Activated T-helper 1 cell treated with anti-CD3 and anti-CD28 coated beads, Interleukin-2, amount 50 U/mL, for 16 hours (primary cell): ENCODE measurements around the gene CIC.
"Not testable (repeated sequence)": the region's sequence is repeated elsewhere in the genome, so short reads cannot be mapped to it uniquely, and the experiment has no call there.

Experiments used
- DNase-seq, 2 donors: peaks; one replicate each; pipeline ENCODE4 v3.0.0-alpha.2; 2020; ENCODE audit warnings: low read depth in 1 of 2, low spot score in 1 of 2

The CIC gene

DNA sequence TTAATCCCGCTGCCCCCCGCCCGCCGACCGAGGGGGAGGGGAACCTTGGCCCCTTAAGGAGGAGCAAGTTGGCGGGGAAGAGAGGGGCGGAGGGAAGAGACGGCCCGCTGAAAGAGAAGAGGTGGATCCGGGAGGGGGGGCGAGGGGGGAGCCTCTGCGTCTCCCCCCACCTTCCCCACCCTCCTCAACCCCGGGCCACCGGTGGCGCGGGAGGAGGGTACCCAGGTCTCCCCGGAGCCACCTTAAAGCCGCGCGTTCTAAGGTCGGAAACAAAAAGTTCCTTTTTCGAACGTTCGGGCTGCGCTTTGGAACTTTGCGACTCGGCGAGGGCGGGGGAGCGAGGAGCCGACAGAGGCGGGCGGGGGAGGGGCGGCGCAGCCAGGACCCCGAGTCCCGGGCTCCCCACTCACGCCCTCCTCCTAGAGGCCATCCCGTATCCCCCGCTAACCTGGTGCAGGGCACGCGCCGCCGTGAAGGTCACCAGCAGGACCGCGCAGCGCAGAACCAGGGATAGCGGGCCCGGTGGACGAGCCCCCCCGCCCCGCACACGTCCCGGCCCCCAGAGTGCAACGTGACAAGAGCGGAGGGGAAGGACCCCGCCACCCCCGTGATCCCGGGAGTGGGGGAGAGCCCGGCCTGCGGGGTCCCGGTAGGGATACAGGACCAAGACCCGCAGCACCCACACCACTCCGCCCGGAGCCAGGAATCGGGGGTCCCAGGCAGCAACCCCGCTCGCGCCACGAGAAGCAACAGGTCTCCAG, 14.8 kb upstream of the CIC start:
- DNase-seq = peak; percentile 58 to 67

DNA sequence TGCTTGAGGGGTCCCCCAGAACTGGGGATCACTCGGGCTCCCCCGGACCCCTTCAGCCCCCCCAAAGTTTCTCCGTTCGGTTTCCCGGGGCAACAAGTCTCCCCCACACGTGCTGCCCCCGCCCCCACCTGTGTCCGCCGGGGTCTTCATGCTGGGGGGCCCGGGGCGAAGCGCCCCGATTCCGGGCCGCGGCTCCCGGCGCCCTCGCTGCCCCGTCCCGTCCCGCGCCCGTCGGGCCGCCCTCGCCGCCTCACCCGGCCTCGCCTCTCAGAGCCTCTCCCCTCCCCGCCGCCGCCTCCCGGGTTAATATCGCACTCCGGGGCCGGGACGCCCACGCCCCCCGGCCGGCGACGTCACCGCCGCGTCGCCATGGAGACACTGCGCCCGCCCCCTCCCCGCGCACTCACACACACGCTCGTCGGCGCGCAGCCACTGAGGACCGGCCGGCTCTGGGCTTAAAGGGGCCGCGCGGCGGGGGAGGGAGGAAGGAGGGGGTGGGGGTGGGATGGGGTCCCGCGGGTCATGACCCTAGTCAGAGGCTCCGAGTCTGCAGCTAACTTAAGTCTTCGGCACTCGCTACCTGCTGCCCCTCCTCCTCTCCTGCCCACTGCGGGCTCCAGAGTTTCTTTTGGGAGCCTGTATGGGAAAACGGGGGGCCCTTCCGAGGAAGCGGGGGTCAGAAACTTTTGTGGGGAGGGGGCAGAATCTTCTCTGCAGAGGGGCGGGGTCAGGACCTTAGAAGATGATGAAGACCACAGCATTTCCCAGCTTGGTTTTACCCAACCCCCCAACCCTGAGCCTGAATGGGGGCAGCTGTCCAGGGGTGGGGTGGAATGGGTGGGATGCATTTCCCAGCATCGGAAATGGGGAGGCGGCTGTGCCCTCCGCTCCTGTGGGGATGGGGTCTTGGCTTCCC, 13.9 kb upstream of the CIC start, which contains the start of gene ERF:
TSS of gene ERF (minus strand) at position 279 of the 916 bp plus-strand sequence. CDS start at position 150, 129 bp downstream.
- DNase-seq = peak; percentile 87 to 92

DNA sequence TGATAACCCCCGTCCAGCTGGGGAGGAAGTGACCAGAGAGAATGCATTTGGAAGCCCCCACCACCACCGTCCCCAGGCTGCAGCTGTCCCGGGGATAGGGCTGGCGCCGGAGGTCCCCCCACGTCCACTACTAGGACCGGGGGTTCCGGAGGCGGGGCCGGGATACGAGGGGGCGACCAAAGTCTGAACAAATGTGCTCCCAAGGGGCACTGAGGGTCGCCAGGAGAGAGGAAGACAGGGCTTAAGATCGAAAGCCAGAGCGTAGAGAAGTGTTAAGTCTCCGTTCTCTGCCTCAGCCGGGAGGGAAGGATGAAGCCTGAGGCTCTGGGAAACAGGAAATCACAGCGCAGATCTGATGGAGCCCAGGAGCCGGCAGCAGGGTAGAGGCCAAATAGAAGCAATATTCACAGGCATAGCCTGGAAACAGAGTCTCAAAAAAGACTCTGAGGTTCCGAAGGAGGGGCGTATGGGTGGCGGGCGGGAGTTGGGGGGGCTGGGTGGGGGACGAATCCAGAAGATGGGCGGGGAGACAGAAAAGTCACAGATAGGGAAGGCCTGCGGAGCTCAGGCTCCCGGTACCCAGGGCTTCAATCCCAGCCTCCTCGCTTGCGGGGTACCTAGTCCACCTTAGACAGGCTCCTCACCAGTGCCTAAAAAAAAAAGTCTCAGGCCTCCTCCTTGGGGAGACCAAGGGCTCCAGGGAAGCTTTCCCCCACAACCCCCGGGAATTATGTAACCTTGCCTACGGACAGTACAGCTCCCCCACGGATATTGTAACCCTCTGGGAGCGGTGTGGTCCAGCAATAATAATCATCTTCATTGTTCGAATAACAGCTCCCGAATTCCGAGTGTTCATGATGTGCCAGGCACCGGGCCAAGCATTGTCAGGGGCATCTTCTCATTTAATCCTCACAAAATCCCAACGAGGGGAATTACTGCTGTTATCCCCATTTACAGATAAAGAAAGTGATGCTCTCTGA, 13.0 kb upstream of the CIC start:
- DNase-seq = no peak

DNA sequence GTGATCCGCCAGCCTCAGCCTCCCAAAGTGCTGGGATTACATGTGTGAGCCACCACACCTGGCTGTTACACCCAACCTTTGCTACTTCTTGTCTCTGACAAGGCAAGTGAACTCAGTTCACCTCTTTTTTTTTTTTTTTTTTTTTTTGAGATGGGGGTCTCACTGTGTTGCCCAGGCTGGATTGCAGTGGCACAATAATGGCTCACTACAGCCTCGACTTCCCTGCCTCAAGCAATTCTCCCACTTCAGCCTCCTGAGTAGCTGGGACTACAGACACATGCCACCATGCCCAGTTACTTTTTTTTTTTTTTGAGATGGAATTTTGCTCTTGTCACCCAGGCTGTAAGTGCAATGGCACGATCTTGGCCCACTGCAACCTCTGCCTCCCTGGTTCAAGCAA, 11.2 kb upstream of the CIC start:
- not testable (repeated sequence) for DNase-seq

DNA sequence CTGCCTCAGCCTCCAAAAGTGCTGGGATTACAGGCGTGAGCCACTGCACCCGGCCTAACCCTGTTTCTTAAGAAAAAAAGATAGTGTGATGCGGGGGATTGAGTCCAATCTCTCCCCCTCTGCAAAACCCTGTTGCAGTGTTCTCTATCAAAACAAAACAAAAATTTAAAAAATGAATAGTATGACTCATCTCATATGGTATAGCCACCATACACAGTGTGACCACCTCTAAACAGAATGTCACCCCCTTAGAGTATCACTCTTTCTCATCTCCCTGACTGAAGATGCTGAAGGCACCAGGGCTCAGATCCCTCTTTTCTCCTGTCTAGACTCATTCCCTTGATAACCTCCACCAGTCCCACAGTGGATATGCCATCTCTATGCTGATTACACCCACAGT, 7.3 kb upstream of the CIC start:
- DNase-seq = no peak

DNA sequence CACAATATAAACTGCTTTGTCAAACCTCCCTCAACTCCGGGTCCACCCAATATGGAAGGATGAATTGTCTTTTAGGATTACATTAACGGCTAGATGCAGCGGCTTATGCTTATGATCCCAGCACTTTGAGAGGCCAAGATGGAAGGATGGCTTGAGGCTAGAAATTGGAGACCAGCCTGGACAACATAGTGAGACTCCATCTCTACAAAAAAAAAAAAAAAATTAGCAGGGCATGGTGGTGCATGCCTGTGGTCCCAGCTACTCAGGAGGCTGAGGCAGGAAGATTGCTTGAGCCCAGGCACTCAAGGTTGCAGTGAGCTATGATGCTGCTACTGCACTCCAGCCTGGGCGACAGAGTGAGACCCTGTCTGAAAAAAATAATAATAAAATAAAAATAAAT, 2.9 kb upstream of the CIC start:
- DNase-seq = not testable (repeated sequence)

DNA sequence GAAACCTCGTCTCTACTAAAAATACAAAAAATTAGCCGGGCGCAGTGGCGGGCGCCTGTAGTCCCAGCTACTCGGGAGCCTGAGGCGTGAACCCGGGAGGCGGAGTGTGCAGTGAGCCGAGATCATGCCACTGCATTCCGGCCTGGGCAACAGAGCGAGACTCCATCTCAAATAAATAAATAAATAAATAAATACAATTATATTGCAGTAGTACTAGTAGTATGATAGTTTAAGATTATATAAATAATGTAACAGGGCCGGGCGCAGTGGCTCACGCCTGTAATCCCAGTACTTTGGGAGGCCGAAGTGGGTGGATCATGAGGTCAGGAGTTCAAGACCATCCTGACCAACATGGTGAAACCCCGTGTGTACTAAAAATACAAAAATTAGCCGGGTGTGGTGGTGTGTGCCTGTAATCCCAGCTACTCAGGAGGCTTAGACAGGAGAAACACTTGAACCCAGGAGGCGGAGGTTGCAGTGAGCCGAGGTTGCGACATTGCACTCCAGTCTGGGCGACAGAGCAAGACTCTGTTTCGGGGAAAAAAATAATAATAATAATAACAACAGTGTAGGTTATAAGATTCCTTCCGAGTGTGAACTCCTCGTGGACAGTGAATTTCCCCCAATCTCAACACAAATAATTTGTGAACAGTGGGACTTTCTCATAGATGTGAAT, 2.0 kb upstream of the CIC start:
- DNase-seq = not testable (repeated sequence)

DNA sequence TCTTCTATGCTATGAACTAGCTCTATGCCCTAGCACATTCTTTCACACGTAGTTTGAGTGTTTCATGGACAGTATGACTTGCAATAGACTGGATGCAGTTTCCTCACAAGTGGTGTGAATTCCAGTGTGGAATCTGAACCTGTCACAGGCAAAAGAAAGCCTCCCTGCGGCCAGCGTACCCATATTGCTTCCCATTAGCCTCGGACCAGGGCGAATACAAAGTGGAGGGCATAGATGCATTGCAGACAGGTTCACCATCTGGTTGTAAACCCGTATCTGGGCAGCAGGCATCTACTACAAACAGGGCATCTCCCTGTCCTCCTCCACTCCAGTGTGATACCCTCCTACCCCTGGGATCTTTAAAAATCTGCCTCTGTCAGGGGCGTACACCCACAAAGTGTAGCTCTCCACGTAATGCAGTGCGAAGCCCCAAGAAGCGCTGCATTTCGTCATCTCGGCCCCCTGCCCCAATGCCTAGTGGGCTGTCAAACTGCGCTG, 1.4 kb upstream of the CIC start:
- no peak for DNase-seq

DNA sequence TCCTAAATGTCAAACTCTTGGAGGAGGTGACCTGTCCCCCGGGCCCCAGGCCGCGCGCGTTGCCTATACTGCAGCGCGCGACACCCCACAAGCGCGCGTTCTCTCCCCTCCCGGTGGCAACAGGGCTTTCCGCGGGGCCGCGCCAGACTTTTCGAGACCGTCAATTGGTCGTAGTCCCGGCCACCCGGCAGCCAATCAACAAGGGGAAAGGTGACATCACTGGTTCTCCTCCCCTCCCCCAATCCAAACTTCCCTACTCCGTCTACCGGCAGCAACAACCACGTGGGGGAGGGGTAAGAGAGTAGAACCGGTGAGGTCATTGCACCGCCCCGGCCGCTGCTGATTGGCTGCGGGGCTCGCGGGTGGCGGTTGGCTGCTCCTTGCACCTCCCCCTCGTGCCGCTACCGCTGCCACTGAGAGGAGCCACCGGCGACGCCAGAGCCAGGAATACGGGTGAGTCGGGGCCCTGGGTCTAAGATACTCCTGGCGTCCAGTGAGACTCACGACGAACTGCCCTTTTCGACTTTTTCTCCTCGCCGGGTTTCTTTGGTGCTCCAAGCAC, 829 bp upstream of the CIC start:
- peak; percentile 92 to 96 for DNase-seq

DNA sequence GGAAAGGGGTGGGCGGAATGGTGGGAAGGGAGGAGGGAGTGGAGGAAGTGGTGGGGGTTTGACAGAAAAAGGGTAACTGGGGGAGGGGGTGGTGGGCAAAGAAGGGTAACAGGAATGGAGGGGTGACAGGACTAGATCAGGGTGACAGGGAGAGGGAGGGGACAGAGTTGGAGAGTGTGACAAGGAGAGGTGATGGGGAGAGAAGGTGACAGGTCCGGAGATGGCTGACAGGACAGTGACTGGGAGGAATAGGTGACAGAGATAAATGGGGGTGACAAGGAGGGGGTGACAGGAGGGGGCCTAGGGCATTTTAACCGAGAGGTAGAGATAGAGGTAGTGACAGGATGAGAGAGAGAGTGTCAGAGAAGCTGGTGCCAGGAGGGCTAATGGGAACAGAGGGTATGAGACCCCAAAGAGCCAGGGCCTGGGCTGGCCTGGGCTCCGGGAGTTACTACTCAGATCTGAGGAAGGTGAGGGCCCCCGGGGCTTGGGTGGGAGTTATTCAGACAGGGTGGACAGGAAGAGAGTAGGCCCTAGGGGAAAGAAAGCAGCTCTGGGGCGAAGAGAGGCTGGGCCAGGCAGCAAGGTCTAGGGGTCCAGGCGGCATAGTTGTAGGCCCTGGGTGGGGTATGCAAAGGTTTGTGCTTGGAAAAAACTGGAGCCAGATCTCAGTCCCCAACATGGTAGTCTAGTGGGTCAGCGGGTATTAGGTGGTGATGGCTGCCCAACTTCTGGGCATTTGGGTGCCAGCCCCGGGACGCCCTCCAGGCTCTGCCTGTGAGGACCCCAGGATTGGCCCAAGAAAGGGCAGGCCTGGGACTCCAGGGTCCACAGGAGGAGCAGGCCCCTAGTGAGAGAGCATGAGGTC, 660 bp downstream of the CIC start:
- DNase-seq = no peak

DNA sequence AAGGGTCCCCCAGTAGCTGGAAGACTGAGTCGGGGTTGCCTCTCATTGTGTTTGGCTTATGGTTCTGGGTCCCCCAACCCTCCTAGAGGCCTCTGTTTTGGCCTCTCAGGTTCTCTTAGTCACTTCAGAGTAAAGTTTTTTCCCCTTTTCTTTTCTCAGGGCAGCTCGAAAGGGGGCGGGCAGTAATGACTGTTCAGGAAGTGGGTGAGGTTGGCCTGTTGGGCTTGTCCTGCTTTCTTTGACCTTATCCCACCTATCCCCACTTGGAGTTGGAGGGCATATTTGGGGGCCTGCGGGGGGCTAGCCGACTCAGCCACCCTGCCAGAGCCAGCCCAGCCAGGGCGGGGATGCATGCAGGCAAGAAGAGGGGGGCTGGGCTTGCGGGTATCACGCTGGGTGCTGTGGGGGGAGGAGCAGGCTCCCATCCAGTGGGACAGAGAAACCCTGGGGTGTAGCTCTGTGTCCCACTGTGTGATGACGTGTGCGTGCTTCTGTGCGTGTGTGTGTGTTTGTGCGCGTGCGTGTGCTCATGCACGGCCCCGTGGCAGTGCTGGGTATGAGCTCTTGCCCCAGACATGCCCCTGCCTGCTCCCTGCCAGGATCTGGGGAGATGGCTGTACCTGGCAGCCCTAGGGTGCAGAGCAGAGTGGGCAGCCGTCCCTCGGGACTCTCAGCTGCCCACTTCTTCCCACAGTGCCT, 1.4 kb downstream of the CIC start:
- peak; percentile 25 to 38 for DNase-seq

DNA sequence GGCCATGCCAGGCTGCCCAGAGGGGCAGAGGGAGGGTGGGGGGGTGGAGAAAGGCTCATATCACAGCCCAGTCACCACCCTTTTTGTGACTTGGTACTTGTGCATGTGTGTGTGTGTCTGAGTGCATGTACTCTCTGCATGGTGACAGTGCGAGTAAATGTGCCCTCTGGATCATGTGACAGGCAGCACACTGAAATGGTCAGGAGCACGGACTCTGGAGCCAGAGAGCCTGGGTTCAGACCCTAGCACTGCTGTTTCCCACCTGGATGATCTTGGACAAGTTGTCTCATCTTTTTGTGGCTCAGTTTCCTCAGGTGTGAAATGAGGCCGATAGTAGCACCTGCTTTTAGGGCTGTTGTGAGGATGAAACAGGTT, 2.0 kb downstream of the CIC start:
- DNase-seq = no peak

DNA sequence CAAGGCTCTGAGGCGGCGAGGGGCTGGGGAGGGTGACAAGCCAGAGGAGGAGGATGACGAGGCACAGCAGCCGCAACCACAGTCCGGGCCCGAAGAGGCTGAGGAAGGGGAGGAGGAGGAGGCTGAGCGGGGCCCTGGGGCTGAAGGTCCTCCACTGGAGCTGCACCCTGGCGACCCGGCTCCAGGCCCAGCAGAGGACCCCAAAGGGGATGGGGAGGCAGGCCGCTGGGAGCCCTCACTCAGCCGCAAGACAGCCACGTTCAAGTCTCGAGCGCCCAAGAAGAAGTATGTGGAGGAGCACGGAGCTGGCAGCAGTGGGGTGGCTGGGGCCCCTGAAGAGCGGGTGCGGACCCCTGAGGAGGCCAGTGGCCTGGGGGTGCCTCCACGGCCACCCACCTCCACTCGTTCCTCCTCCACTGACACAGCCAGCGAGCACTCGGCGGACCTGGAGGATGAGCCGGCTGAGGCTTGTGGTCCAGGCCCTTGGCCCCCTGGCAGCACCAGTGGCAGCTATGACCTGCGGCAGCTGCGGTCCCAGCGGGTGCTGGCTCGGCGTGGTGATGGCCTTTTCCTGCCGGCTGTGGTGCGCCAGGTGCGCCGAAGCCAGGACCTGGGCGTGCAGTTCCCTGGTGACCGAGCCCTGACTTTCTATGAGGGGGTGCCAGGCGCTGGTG, 2.9 kb downstream of the CIC start:
- DNase-seq = no peak

DNA sequence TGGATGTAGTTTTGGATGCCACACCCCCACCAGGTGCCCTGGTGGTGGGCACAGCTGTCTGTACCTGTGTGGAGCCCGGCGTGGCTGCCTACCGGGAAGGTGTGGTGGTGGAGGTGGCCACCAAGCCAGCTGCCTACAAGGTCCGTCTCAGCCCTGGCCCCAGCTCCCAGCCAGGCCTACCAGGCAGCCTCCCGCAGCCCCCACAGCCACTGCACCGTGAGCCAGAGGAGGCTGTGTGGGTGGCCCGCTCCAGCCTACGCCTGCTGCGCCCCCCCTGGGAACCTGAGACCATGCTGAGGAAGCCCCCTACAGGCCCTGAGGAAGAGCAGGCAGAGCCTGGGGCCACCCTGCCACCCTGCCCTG, 3.5 kb downstream of the CIC start:
- no peak for DNase-seq

DNA sequence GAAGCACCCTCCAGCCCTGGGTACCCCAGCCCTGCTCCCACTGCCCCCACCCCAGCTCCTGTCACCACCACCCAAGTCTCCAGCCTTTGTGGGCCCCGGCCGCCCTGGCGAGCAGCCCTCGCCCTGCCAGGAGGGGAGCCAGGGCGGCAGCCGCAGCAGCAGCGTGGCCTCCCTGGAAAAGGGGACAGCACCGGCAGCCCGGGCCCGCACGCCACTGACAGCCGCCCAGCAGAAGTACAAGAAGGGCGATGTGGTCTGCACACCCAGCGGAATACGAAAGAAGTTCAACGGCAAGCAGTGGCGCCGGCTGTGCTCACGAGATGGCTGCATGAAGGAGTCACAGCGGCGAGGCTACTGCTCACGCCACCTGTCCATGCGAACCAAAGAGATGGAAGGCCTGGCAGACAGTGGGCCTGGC, 3.9 kb downstream of the CIC start:
- DNase-seq = no peak

DNA sequence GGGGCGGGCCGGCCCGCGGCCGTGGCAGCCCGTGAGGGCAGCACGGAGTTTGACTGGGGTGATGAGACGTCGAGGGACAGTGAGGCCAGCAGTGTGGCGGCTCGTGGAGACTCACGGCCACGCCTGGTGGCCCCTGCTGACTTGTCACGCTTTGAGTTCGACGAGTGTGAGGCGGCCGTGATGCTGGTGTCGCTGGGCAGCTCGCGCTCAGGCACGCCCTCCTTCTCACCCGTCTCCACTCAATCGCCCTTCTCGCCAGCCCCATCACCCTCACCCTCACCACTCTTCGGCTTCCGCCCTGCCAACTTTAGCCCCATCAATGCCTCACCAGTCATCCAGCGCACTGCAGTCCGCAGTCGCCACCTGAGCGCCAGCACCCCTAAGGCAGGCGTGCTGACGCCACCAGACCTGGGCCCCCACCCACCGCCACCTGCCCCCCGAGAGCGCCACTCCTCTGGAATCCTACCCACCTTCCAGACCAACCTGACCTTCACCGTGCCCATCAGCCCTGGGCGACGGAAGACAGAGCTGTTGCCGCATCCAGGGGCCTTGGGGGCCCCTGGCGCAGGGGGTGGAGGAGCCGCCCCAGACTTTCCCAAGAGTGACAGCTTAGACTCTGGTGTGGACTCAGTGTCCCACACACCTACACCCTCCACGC, 4.5 kb downstream of the CIC start:
- DNase-seq = no peak

DNA sequence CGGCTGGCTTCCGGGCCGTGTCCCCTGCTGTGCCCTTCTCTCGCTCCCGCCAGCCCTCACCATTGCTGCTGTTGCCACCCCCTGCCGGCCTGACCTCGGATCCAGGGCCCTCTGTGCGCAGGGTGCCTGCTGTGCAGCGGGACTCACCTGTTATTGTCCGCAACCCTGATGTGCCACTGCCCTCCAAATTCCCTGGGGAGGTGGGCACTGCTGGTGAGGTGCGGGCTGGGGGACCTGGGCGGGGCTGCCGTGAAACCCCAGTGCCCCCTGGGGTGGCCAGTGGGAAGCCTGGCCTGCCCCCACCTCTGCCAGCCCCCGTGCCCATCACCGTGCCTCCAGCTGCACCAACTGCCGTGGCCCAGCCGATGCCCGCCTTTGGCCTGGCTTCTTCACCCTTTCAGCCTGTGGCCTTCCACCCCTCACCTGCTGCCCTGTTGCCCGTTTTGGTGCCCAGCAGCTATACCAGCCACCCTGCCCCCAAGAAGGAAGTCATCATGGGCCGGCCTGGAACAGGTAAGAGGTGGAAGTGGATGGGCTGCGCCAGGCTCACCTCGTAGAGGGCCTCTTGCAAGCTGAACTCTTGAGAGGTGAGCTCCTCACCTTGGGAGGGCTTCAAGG, 5.1 kb downstream of the CIC start:
- no peak for DNase-seq
